Effector memory CD4-positive, alpha-beta T cell (primary cell): ENCODE results near the gene ARSG.
A peak's percentile ranks its signal among the peaks of the same experiment; 100 is the strongest.

ENCODE experiments used
- DNase-seq, 3 donors: peaks; one replicate each; pipeline ENCODE4 v3.0.0-alpha.2; 2020
- H3K27ac ChIP-seq: 2 replicates; pipeline ENCODE4 v1.7.0; 2013; ENCODE audit warnings: mild to moderate bottlenecking, low read length, moderate library complexity; ENCODE audit not compliant: insufficient read depth, poor library complexity, severe bottlenecking
- H3K27me3 ChIP-seq: replicated peaks from 2 replicates; pipeline ENCODE4 v1.7.0; 2013; ENCODE audit warnings: mild to moderate bottlenecking, low read length; ENCODE audit not compliant: insufficient read depth, control insufficient read depth, poor library complexity, severe bottlenecking
- H3K36me3 ChIP-seq: 2 replicates; pipeline ENCODE4 v1.7.0; 2013; ENCODE audit warnings: mild to moderate bottlenecking, low read length, moderate library complexity; ENCODE audit not compliant: control insufficient read depth, insufficient read depth
- H3K4me1 ChIP-seq: 2 replicates; pipeline ENCODE4 v1.7.0; 2013; ENCODE audit warnings: low read length, mild to moderate bottlenecking; ENCODE audit not compliant: control insufficient read depth, insufficient read depth, poor library complexity, severe bottlenecking
- H3K4me3 ChIP-seq: 2 replicates; pipeline ENCODE4 v1.7.0; 2013; ENCODE audit warnings: low read length, low read depth, mild to moderate bottlenecking; ENCODE audit not compliant: insufficient read depth, poor library complexity, severe bottlenecking
- H3K9me3 ChIP-seq: 2 replicates; pipeline ENCODE4 v1.7.0; 2013; ENCODE audit warnings: mild to moderate bottlenecking, low read length, moderate library complexity; ENCODE audit not compliant: control insufficient read depth

Gene ARSG

GRCh38 chr17:68293490-68294195 is 2.3 kb downstream of the ARSG start:
- Histone ChIP-seq H3K27me3 (no peaks in the 10 kb centered on the region), H3K36me3 (no peaks in the 10 kb centered on the region), H3K27ac (no peak overlapping the region), H3K4me1 (peaks cover 50% of the 10 kb centered on the region), H3K4me3 (no peak overlapping the region), H3K9me3 (no peaks in the 10 kb centered on the region)
- DNase-seq, result no peak

GRCh38 chr17:68294196-68294555 is 2.9 kb downstream of the ARSG start:
- H3K4me1 ChIP-seq, result peaks cover 51% of the 10 kb centered on the region
- H3K4me3 ChIP-seq, result no peak overlapping the region
- no peak for DNase-seq
- no peaks in the 10 kb centered on the region for H3K27me3 ChIP-seq
- no peaks in the 10 kb centered on the region for H3K36me3 ChIP-seq
- no peak overlapping the region for H3K27ac ChIP-seq
- H3K9me3 ChIP-seq, result no peaks in the 10 kb centered on the region

- no peaks in the 10 kb centered on the region for H3K9me3 ChIP-seq
- DNase-seq, result no peak
- H3K36me3 ChIP-seq, result no peaks in the 10 kb centered on the region
- H3K4me3 ChIP-seq, result no peak overlapping the region
- H3K27ac ChIP-seq, result no peak overlapping the region
- H3K4me1 ChIP-seq, result peaks cover 47% of the 10 kb centered on the region
- no peaks in the 10 kb centered on the region for H3K27me3 ChIP-seq
Measured at GRCh38 chr17:68294617-68295016, 3.3 kb downstream of the ARSG start.

- Histone ChIP-seq H3K9me3 (no peaks in the 10 kb centered on the region), H3K36me3 (no peaks in the 10 kb centered on the region), H3K27ac (no peak overlapping the region), H3K4me1 (peaks cover 43% of the 10 kb centered on the region), H3K4me3 (no peak overlapping the region), H3K27me3 (no peaks in the 10 kb centered on the region)
- DNase-seq, result no peak
Measured at GRCh38 chr17:68295086-68295485, 3.8 kb downstream of the ARSG start.

- Histone ChIP-seq H3K27ac (peak overlapping the region; percentile 65), H3K36me3 (no peaks in the 10 kb centered on the region), H3K4me3 (peak overlapping the region; percentile 14), H3K27me3 (no peaks in the 10 kb centered on the region), H3K4me1 (peaks cover 42% of the 10 kb centered on the region), H3K9me3 (no peaks in the 10 kb centered on the region)
- DNase-seq, result peak; percentile 55 to 68 (median 57)
Measured at GRCh38 chr17:68296217-68297191, 5.2 kb downstream of the ARSG start.

- Histone ChIP-seq H3K36me3 (no peaks in the 10 kb centered on the region), H3K4me3 (peak overlapping the region; percentile 6), H3K9me3 (no peaks in the 10 kb centered on the region), H3K27me3 (no peaks in the 10 kb centered on the region), H3K4me1 (peaks cover 42% of the 10 kb centered on the region), H3K27ac (peak overlapping the region; percentile 65)
- DNase-seq, result no peak
Measured at GRCh38 chr17:68297195-68297594, 5.9 kb downstream of the ARSG start.

- Histone ChIP-seq H3K36me3 (no peaks in the 10 kb centered on the region), H3K4me3 (no peak overlapping the region), H3K9me3 (no peaks in the 10 kb centered on the region), H3K27me3 (no peaks in the 10 kb centered on the region), H3K4me1 (peaks cover 36% of the 10 kb centered on the region), H3K27ac (no peak overlapping the region)
- no peak for DNase-seq
Measured at GRCh38 chr17:68298601-68299000, 7.3 kb downstream of the ARSG start.

GRCh38 chr17:68299817-68300216 is 8.5 kb downstream of the ARSG start:
- Histone ChIP-seq H3K4me1 (peaks cover 35% of the 10 kb centered on the region), H3K9me3 (no peaks in the 10 kb centered on the region), H3K4me3 (no peak overlapping the region), H3K27me3 (no peaks in the 10 kb centered on the region), H3K36me3 (no peaks in the 10 kb centered on the region), H3K27ac (no peak overlapping the region)
- no peak for DNase-seq

- Histone ChIP-seq H3K27ac (no peak overlapping the region), H3K36me3 (no peaks in the 10 kb centered on the region), H3K9me3 (no peaks in the 10 kb centered on the region), H3K27me3 (no peaks in the 10 kb centered on the region), H3K4me1 (peaks cover 21% of the 10 kb centered on the region), H3K4me3 (no peak overlapping the region)
- no peak for DNase-seq
Measured at GRCh38 chr17:68301438-68301959, 10.2 kb downstream of the ARSG start.

GRCh38 chr17:68302066-68302564 is 10.8 kb downstream of the ARSG start:
- no peak for DNase-seq
- Histone ChIP-seq H3K4me1 (peaks cover 15% of the 10 kb centered on the region), H3K9me3 (no peaks in the 10 kb centered on the region), H3K36me3 (no peaks in the 10 kb centered on the region), H3K27me3 (no peaks in the 10 kb centered on the region), H3K27ac (no peak overlapping the region), H3K4me3 (no peak overlapping the region)
